Measurements from ENCODE around the gene RNF26. TPM values are rescaled to one million over a fixed set of nuclear protein-coding genes. Genes with fewer than 3 reads are reported as not detected.

The RNF26 gene
- total and polyA plus RNA-seq, 4 donors = 6.3 to 19.1 (median 11.1) TPM

DNA sequence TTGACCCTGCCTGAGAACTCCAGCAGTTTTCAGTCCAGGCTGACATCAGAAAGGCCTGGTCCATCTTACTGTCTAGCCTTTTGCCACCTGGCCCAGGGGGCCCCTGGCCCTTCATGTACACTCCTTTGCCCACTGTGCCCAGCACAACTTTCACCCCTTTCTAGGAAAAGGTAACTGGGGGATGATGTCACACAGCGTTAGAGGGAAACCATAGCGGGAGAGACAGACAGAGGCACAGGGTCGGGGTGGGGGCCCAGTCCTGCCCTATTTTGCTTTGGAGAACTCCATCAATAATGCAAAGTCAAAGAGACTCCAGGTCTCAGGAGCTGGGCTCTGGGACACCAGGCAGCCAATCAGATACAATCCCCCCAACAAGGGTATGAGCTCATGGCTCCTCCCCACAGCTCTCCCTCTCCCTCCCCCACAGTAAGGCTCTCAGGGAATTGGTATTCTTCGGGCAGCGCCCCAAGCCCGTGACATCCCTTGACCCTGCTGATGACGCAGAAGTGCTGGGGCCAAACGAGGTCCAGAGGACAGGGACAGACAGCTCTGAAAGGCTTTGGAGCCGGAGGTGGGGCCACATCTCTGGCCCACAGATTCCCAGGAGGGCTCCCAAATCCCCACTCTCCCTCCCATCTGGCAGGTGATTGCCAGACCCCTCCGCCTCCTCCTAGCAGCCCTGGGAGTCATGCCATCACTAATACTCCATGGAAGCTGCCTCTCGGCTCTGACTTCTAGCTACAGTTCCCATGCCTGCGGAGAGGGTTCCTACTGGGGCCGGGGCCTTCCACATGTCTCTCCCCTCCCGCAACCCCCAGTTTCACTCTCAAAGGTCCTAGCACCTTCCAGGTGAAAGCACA lies 41.2 kb downstream of the RNF26 start:
- Histone ChIP-seq H3K4me1 (ENCODE audit: control insufficient read depth in 4 of 4, insufficient read depth in 4 of 4, low read length in 3 of 4) (peaks cover 16 to 47% (median 33%) of the 10 kb centered on the region in 4 donors), H3K36me3 (ENCODE audit: control insufficient read depth in 4 of 4, insufficient read depth in 3 of 4, low read depth in 1 of 4, low read length in 3 of 4) (no peaks in the 10 kb centered on the region), H3K9ac (ENCODE audit: low read depth in 1 of 2, low read length in 2 of 2) (no peak overlapping the region), H3K27ac (ENCODE audit: low read depth in 1 of 2, low read length in 2 of 2) (peak overlapping the region; percentile 4 to 51), H3K9me3 (ENCODE audit: control insufficient read depth in 4 of 4, low read length in 3 of 4) (no peaks in the 10 kb centered on the region), H3K27me3 (ENCODE audit: control insufficient read depth in 4 of 4, insufficient read depth in 4 of 4, low read length in 3 of 4) (no peaks in the 10 kb centered on the region), H3K4me3 (ENCODE audit: low read depth in 1 of 3, low read length in 3 of 3) (no peak overlapping the region)
- TF ChIP-seq, protein P1, sequence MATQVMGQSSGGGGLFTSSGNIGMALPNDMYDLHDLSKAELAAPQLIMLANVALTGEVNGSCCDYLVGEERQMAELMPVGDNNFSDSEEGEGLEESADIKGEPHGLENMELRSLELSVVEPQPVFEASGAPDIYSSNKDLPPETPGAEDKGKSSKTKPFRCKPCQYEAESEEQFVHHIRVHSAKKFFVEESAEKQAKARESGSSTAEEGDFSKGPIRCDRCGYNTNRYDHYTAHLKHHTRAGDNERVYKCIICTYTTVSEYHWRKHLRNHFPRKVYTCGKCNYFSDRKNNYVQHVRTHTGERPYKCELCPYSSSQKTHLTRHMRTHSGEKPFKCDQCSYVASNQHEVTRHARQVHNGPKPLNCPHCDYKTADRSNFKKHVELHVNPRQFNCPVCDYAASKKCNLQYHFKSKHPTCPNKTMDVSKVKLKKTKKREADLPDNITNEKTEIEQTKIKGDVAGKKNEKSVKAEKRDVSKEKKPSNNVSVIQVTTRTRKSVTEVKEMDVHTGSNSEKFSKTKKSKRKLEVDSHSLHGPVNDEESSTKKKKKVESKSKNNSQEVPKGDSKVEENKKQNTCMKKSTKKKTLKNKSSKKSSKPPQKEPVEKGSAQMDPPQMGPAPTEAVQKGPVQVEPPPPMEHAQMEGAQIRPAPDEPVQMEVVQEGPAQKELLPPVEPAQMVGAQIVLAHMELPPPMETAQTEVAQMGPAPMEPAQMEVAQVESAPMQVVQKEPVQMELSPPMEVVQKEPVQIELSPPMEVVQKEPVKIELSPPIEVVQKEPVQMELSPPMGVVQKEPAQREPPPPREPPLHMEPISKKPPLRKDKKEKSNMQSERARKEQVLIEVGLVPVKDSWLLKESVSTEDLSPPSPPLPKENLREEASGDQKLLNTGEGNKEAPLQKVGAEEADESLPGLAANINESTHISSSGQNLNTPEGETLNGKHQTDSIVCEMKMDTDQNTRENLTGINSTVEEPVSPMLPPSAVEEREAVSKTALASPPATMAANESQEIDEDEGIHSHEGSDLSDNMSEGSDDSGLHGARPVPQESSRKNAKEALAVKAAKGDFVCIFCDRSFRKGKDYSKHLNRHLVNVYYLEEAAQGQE (IDR thresholded peaks at IDR 0.05) = no peak
- TF ChIP-seq, protein P2, sequence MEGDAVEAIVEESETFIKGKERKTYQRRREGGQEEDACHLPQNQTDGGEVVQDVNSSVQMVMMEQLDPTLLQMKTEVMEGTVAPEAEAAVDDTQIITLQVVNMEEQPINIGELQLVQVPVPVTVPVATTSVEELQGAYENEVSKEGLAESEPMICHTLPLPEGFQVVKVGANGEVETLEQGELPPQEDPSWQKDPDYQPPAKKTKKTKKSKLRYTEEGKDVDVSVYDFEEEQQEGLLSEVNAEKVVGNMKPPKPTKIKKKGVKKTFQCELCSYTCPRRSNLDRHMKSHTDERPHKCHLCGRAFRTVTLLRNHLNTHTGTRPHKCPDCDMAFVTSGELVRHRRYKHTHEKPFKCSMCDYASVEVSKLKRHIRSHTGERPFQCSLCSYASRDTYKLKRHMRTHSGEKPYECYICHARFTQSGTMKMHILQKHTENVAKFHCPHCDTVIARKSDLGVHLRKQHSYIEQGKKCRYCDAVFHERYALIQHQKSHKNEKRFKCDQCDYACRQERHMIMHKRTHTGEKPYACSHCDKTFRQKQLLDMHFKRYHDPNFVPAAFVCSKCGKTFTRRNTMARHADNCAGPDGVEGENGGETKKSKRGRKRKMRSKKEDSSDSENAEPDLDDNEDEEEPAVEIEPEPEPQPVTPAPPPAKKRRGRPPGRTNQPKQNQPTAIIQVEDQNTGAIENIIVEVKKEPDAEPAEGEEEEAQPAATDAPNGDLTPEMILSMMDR (IDR thresholded peaks at IDR 0.05; ENCODE audit: low read depth, low read length, missing input control) = no peak
- peak; percentile 23 to 38 for TF ChIP-seq RXRA (IDR thresholded peaks at IDR 0.05)
- no peak for TF ChIP-seq JUND (IDR thresholded peaks at IDR 0.05)
- TF ChIP-seq NR2F2 (IDR thresholded peaks at IDR 0.05) = peak; percentile 79
- DNase-seq (ENCODE audit: low spot score) = no peak
- 52% methylated on average over 14 of the region's 14 CpGs for WGBS

DNA sequence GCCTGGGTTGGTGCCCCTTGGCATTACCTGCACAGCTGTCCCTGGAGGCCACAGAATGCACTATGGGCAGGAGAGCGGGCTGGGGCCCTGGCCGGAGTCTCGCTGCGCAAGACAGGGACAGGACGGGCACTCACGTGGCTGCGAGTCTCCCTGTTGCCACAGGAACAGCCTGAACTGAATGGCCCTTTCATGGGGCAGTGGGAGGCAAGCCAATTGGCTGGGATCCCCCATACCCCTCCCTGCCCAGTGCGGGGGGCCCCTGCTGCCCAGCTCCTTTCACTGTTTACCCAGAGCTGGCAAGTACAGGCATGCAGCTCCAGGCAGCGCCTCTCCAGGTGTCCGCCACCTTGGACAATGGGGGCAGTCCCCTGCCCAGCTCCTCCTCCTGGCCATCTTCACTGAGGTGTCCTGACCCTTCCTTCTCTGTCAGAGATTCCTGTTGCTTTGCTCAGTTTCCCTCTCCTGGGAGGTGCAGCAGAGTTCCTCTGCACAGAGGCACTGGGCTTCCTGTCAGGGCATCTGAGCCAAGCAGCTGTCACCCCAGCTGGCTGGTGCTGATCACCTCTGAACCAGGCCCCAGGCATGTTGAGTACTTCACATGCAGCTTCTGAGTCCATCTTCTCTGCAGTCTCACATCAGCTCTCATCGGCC lies 42.0 kb downstream of the RNF26 start:
- no peak for DNase-seq (ENCODE audit: low spot score)
- Histone ChIP-seq H3K4me1 (ENCODE audit: control insufficient read depth in 4 of 4, insufficient read depth in 4 of 4, low read length in 3 of 4) (peaks cover 14 to 45% (median 28%) of the 10 kb centered on the region in 4 donors), H3K36me3 (ENCODE audit: control insufficient read depth in 4 of 4, insufficient read depth in 3 of 4, low read depth in 1 of 4, low read length in 3 of 4) (no peaks in the 10 kb centered on the region), H3K27me3 (ENCODE audit: control insufficient read depth in 4 of 4, insufficient read depth in 4 of 4, low read length in 3 of 4) (no peaks in the 10 kb centered on the region), H3K27ac (ENCODE audit: low read depth in 1 of 2, low read length in 2 of 2) (peak overlapping the region in 1 of 2 donors; percentile 51), H3K4me3 (ENCODE audit: low read depth in 1 of 3, low read length in 3 of 3) (no peak overlapping the region), H3K9me3 (ENCODE audit: control insufficient read depth in 4 of 4, low read length in 3 of 4) (no peaks in the 10 kb centered on the region), H3K9ac (ENCODE audit: low read depth in 1 of 2, low read length in 2 of 2) (no peak overlapping the region)
- WGBS = 36% methylated on average over 11 of the region's 11 CpGs
- TF ChIP-seq FOXA2 (IDR thresholded peaks at IDR 0.05) = no peak
- no peak for TF ChIP-seq HNF4A (conservative IDR thresholded peaks at IDR 0.05)
- peak; percentile 3 to 13 for TF ChIP-seq RXRA (IDR thresholded peaks at IDR 0.05)
- peak; percentile 13 for TF ChIP-seq SP1 (IDR thresholded peaks at IDR 0.05)

Measured in liver (tissue), 9 donors.